ENCODE measurements around the gene PTP4A2.

DNA sequence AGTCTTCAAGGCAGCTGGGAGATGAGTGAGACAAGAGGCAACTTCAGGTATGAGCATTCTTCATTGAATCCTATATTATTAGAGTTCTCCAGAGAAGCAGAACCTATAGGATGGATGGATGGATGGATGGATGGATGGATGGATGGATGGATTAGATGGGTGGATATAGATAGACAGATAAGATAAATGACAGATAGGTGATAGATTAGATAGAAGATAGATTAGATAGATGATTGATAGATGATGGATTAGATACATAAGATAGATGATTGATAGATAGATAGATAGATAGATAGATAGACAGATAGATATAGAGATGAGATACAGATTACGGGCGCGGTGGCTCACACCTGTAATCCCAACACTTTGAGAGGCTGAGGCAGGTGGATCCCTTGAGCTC lies 79.1 kb downstream of the PTP4A2 start:
- TF ChIP-seq, protein P1, sequence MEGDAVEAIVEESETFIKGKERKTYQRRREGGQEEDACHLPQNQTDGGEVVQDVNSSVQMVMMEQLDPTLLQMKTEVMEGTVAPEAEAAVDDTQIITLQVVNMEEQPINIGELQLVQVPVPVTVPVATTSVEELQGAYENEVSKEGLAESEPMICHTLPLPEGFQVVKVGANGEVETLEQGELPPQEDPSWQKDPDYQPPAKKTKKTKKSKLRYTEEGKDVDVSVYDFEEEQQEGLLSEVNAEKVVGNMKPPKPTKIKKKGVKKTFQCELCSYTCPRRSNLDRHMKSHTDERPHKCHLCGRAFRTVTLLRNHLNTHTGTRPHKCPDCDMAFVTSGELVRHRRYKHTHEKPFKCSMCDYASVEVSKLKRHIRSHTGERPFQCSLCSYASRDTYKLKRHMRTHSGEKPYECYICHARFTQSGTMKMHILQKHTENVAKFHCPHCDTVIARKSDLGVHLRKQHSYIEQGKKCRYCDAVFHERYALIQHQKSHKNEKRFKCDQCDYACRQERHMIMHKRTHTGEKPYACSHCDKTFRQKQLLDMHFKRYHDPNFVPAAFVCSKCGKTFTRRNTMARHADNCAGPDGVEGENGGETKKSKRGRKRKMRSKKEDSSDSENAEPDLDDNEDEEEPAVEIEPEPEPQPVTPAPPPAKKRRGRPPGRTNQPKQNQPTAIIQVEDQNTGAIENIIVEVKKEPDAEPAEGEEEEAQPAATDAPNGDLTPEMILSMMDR (IDR thresholded peaks at IDR 0.05; ENCODE audit: insufficient read depth, low read depth, low read length) = no peak
- no peak for TF ChIP-seq EZH2 (IDR thresholded peaks at IDR 0.05; ENCODE audit: insufficient read depth, low read length)
